Stomach (tissue), 4 donors: ENCODE measurements around the gene TNFRSF1B.

ENCODE experiments used
- EP300 ChIP-seq: sonication (generic); formaldehyde crosslinking; IDR thresholded peaks from one replicate; pipeline ENCODE4 v1.6.1; 2017; ENCODE audit warnings: antibody characterized with exemption
- POLR2AphosphoS5 ChIP-seq, 3 donors: sonication (generic); formaldehyde crosslinking; IDR thresholded peaks; one replicate each; pipeline ENCODE4 v1.6.1; 2016; ENCODE audit warnings: antibody characterized with exemption in 3 of 3
- TF ChIP-seq, protein P1 (sequence below), 7 experiments: fragments of 450-650 bp in 4 of 7; fragments of 200-600 bp in 3 of 7; sonication (generic) in 3 of 7; IDR thresholded peaks; one replicate each; pipeline ENCODE4 v1.5.1; 2016 to 2019; ENCODE audit warnings: antibody characterized with exemption in 7 of 7, control low read depth in 2 of 7, mild to moderate bottlenecking in 1 of 7

DNA sequence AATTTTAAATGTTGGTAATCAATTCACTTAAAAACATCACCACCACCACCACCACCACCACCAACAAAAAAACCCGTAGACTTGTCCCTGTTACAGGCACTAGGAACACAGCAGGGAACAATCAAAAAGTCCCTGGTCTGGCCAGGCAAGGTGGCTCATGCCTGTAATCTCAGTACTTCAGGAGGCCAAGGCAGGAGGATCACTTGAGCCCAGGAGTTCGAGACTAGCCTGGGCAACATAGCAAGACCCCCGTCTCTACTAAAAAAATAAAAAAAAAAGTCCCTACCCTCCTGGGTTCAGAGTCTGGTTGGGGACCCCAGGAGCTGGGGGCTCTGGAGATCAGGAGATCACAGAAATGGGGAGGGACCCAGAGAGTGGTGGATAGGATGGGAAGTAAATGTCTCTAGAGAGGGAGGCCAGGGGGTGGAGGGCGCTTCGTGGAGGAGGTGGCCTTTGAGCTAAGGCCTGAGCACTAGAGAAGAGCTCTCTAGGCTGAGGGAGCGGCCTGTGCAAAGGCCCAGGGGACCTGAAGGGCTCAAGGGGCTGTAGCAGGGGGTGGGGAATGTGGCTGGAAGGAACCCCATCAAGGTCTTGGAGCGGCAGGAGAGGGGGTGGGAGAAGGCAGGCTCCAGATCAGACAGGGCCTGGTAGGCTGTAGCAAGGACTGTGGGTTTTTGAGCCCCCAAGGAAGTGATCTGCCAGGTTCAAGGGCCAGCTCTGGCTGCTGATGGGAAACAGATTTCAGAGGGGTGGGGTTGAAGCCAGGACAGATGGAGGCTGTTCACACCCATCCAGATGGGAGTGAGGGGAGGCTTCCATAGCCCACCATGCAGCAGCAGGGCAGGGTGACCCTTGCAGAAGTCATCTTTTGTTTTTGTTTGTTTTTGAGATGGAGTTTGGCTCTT is 38.2 kb downstream of the TNFRSF1B start:
- TF ChIP-seq POLR2AphosphoS5 (IDR thresholded peaks at IDR 0.05) (no peak), EP300 (no peak)
- TF ChIP-seq, protein P1, sequence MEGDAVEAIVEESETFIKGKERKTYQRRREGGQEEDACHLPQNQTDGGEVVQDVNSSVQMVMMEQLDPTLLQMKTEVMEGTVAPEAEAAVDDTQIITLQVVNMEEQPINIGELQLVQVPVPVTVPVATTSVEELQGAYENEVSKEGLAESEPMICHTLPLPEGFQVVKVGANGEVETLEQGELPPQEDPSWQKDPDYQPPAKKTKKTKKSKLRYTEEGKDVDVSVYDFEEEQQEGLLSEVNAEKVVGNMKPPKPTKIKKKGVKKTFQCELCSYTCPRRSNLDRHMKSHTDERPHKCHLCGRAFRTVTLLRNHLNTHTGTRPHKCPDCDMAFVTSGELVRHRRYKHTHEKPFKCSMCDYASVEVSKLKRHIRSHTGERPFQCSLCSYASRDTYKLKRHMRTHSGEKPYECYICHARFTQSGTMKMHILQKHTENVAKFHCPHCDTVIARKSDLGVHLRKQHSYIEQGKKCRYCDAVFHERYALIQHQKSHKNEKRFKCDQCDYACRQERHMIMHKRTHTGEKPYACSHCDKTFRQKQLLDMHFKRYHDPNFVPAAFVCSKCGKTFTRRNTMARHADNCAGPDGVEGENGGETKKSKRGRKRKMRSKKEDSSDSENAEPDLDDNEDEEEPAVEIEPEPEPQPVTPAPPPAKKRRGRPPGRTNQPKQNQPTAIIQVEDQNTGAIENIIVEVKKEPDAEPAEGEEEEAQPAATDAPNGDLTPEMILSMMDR (IDR thresholded peaks at IDR 0.05) = no peak
